ENCODE measurements around the gene TOP3A. TPM values are rescaled to one million over a fixed set of nuclear protein-coding genes. Genes with fewer than 3 reads are reported as not detected.
"Not testable (repeated sequence)": the region's sequence is repeated elsewhere in the genome, so short reads cannot be mapped to it uniquely, and the experiment has no call there.

The TOP3A gene, protein sequence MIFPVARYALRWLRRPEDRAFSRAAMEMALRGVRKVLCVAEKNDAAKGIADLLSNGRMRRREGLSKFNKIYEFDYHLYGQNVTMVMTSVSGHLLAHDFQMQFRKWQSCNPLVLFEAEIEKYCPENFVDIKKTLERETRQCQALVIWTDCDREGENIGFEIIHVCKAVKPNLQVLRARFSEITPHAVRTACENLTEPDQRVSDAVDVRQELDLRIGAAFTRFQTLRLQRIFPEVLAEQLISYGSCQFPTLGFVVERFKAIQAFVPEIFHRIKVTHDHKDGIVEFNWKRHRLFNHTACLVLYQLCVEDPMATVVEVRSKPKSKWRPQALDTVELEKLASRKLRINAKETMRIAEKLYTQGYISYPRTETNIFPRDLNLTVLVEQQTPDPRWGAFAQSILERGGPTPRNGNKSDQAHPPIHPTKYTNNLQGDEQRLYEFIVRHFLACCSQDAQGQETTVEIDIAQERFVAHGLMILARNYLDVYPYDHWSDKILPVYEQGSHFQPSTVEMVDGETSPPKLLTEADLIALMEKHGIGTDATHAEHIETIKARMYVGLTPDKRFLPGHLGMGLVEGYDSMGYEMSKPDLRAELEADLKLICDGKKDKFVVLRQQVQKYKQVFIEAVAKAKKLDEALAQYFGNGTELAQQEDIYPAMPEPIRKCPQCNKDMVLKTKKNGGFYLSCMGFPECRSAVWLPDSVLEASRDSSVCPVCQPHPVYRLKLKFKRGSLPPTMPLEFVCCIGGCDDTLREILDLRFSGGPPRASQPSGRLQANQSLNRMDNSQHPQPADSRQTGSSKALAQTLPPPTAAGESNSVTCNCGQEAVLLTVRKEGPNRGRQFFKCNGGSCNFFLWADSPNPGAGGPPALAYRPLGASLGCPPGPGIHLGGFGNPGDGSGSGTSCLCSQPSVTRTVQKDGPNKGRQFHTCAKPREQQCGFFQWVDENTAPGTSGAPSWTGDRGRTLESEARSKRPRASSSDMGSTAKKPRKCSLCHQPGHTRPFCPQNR
- polyA plus RNA-seq (ENCODE audit: insufficient read length in 10 of 10): 10 to 100 TPM; 20.5 to 37.2 (median 28.5) TPM
- long read RNA-seq, donor 1, partial matches to known transcripts: 0 of 1 reads
- long read RNA-seq, donor 1, other reads (novel, unspliced or antisense): 0 of 1 reads
- long read RNA-seq, donor 2: 0 reads
- long read RNA-seq, donor 3: 0 reads
- long read RNA-seq, donor 4: 0 reads
- long read RNA-seq, donor 5: 0 reads
- long read RNA-seq, donor 6, full-length matches to known transcripts: 1 of 1 reads
- long read RNA-seq, donor 6, partial matches to known transcripts: 0 of 1 reads
- long read RNA-seq, donor 6, other reads (novel, unspliced or antisense): 0 of 1 reads
- long read RNA-seq, donor 7, partial matches to known transcripts: 0 of 1 reads
- long read RNA-seq, donor 7, other reads (novel, unspliced or antisense): 0 of 1 reads
- long read RNA-seq, donor 8: 0 reads
- long read RNA-seq, donor 9: 0 reads

DNA sequence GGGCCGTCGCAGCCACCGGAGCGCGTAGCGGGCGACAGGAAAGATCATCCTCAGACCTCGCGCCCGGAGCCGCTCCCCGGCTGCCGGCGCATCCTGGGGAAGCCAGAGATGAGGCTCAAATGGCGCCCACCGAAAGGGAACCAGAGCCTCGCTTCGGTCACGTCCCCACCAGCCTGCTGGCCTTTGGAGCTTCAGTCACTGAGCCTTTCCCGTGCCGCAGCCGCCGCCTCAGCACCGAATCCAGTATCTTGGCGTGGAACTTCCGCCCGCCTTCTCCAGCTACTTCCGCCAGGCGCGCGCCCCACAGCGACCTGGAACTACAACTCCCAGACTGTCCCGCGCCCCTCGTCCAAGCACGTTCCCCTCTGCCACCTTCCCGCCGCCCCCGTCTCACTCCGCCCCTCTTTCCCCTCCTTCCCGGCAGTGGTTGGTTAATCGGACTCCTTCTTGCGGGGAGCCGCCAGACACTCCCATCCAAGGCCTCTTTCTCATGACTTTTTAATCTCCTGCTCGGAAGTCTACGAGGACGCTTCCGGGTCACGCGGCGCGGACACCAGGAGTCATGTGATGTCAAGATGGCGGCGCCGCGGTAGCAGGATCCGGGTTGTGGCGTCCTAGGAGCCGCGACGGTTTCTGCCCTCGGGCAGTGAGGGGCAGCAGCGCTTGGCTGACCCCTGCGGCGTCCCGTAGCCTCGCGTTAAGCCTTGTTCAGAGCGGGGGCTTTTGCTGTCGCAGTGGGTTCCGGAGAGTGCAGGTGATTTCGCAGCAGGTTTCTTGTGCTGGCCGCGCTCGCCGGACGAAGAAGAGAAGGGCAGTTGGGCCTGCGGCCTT lies at the start of gene TOP3A, which contains the start of gene SMCR8:
TOP3A (minus strand) TSS at position 264 of the 831 bp plus-strand sequence; CDS start at position 48, 216 bp downstream.
SMCR8 (plus strand) TSS at position 563 of the 831 bp plus-strand sequence. CDS start 497 bp downstream, outside the sequence.
- DNase-seq: peak; percentile 98 to 99 (median 99)

DNA sequence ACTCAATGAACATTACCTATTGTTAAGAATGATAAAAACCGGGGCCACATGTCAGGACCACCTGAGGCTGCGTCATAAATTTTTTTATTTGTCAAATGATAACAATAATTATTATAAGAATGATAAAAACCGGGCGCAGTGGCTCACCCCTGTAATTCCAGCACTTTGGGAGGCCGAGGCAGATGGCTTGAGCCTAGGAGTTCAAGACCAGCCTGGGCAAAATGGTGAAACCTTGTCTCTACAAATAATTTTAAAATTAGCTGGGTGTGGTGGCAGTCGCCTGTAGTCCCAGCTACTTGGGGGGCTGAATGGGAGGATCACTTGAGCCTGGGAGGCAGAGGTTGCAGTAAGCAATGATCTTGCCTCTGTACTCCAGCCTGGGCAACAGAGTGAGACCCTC lies 49.4 kb upstream of the TOP3A start:
- no peak for DNase-seq

DNA sequence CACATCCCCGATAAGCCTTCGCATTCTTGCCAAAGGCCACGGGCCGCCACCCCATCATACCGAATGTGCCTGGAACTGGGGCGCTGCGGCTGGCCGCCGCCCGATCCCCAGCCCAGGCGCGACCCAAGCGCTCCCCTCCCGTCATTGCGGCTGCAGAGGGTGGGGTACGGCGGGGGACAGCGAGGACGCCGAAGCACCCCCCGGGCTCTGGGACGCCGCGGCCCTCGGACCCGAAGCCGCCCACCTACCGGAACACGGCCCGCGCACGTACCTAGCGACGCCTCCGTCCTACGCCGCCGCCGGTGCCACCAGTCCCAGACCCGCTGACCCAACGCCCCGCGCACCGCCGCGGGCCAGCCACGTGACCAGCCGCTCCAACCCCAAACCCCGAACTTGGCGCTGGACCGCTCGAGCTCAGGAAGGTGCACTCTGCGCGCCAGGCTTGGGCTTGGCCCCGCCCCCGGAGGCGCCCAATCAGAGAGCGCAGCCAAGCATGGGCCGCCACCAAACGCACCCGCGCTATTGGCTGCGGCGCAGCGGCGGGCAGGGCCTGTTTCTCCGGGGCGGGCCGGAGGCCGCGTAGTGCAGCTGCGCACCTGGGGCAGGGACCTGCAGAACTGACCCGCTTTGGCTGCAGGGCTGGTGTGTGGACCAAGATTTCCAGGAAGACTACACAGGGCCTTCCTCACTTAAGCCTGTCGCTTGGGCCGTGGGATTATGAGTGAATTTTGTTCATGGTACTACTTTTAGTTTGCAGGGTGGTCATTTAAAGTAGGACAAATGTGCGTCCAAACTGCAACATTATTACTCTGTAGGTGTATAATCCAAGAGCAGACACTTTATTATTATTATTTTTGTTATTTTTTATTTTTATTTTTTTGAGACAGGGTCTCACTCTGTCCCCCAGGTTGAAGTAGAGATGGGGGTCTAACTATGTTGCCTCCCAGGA lies 48.6 kb upstream of the TOP3A start, which contains the start of gene SHMT1:
SHMT1 (minus strand) TSS at position 450 of the 949 bp plus-strand sequence. CDS start 7,569 bp downstream, outside the sequence.
- peak; percentile 90 to 97 (median 93) for DNase-seq

DNA sequence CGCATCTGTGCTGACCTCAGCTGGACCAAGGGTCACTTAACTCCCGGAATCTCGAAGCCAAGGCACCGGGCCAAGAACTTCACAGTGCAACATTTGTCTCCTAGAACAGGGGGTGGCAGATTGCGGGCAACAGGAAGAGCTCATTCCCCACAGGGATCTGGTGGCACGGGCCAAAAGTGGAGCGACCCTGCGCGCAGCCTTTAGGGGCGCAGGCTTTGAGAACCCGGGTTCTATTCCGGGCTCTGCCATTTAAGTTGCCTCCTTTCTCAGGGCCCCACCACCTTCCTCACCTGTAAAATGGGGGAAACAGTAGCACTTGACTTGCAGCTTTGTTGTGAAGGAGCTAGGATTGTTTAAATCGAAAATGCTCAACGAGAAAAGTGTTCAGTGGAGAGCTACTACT lies 47.9 kb upstream of the TOP3A start:
- DNase-seq: peak; percentile 25 to 65 (median 40)

DNA sequence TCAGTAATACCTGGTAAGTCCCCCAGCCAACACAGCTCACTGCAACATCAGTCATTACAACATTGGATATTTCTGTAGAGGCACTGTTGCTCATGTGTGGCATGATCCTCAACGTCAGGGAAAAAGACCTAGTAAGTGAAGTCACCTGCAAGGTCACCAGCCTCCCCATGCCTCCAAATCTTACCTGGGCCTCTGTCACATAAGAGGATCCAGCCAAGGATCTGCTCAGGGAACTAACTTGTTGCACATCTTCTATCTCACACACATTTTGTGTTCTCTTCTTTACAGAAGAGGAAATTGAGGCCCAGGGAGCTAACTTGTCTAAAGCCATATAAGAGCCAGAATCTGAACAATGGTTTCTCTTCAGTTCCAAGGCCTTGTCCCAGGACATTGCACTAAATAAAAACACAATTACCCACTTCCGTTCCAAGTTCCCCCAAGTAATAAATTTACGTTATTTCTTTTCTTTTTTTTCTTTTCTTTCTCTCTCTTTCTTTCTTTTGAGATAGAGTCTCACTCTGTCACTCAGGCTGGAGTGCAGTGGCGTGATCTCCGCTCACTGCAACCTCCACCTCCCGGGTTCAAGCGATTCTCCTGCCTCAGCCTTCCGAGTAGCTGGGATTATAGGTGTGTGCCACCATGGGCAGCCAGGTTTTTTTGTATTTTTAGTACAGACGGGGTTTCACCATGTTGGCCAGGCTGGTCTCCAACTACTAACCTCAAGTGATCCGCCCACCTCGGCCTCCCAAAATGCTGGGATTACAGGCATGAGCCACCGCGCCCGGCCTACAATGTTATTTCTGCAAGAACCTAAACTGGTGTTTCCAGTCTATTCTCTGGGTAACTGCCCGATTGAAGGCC lies 47.3 kb upstream of the TOP3A start:
- peak in 1 of 3 donors; percentile 48 for DNase-seq

DNA sequence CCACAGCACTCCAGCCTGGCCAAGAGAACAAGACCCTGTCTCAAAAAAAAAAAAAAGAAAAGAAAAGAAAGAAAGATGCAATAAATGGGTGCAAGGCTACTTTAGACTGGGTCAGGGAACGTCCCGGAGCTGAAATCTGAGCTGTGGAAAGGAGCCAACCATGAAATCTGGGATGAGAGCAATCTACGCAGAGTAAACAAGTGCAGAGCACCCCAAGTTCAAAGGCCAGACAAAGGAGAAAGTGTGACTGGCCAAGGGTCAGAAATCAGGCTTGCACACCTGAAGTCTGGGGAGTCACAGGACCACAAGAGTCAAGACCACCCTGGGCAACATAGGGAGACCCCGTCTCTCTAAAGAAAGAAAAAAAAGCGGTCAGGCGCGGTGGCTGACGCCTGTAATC lies 45.7 kb upstream of the TOP3A start:
- DNase-seq: no peak

DNA sequence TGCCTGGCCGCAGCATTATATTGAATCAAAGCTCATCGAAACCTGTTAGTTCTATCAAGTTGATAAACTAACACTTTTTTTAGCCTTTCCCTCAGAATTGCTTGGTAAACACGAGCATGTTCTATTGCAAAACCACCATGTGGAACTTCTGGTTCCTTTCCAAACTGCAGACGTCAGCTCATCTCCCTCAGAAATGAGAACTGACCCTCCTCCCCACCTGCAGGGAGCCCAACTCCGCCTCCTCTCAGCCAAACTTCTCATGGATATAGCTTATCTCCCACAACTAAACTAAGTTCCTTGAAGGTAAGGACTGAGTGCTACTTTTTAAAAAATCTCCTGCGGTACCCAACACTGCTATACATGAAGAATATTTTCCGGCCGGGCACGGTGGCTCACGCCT lies 41.8 kb upstream of the TOP3A start:
- DNase-seq: peak in 2 of 3 donors; percentile 21 to 45

DNA sequence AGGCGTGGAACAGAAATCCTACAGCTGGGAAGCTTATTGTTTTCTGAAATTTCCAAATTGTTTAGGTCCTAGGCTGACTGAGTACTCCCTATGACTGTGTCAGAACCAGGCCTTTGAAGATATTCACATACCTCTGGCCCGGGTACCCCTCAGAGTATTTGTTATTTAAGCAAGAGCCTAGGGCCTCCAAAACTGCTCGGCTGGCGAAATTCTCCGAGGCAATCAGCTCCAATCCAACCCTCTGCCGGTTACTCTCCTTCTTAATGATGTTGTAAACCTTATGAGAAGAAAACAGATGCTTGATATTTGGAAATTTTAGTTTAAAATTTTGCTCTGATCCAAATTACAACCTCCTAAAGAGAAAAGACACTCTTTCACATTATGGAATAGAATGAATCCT lies 38.7 kb upstream of the TOP3A start:
- no peak for DNase-seq

DNA sequence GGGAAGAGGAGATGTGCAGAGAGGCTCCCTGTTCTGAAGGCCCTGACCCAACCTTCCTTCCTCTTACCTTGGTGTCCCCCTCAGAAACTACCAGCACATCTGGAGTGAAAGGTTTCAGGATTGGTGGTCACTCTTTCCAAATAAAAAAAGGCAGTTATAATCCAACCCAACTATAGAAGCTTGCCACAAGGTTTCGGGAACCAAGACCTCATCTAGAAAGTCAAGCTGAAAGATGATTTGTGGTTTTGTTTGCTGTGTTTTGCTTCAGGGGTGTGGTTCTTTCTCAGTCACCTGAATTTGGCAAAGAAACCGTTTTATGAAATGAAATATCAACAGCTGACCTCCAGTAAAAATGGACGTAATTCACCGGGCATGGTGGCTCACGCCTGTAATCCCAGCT lies 29.2 kb upstream of the TOP3A start:
- no peak for DNase-seq

DNA sequence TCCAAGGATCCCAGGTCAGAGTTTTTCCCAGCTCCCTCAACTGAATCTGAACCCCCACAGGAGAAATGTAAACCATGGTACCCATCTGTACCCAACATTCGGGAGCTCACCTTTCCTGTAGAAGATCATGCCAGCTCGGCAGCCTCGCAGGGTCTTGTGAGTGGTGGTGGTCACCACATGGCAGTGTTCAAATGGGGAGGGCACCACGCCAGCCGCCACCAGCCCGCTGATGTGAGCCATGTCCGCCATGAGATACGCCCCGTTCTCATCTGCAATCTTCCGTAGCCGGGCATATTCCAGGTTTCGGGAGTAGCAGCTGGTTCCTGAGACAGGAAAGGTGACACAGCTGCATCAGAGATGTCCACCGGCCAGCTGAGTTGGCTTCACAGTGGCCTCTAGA lies 25.1 kb upstream of the TOP3A start:
- no peak for DNase-seq

DNA sequence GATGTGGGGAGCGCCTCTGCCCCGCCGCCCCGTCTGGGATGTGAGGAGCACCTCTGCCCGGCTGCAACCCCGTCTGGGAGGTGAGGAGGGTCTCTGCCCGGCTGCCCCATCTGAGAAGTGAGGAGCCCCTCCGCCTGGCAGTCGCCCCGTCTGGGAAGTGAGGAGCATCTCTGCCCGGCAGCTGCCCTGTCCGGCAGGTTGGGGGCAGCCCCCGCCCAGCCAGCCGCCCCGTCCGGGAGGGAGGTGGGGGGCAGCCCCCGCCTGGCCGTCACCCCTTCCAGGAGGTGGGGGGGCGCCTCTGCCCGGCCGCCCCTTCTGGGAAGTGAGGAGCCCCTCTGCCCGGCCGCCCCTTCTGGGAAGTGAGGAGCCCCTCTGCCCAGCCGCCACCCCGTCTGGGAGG lies 23.4 kb upstream of the TOP3A start:
- DNase-seq: not testable (repeated sequence)

DNA sequence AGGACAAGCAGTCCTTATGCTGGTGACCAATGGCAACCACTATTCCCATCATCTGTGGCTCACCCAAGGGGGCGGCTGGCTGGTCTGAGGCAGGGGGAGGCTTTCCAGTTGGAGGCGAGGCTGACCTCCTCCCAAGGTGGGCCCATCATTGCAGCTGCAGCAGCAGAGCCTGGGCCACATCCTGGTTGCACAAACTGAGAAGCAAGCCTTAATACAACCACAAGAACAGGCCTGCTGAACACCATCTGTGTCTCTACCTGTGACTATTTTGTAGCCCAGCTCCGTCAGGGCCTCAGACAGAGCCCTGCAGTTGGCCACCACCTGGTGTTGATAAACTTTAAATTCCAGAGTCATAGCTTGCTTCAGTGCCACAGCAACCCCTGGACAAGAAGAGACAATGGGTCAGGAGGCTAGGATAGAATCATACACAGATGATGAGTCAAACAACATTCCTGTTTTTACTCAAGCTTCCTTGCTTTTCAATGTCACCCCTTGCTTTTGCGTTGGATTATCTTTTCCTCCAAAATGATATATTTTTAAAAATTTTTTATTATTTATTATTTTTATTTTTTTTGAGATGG lies 18.2 kb upstream of the TOP3A start:
- DNase-seq: no peak

DNA sequence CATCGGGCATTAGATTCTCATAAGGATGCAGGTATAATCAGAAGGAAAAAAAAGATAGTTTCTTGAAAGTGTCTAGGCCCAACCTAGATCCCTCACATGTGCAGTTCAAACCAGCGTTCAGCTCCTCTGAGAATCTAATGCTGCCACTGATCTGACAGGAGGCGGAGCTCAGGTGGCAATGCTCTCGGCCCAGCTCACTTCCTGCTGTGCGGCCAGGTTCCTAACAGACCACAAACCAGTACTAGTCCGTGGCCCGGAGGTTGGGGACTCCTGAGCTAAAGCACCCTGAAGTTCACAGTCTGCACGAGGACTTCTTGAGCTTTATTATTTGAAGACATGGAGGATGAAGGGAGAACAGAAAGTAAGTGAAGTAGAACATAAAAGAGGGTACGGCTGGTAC lies 17.1 kb upstream of the TOP3A start:
- no peak for DNase-seq

DNA sequence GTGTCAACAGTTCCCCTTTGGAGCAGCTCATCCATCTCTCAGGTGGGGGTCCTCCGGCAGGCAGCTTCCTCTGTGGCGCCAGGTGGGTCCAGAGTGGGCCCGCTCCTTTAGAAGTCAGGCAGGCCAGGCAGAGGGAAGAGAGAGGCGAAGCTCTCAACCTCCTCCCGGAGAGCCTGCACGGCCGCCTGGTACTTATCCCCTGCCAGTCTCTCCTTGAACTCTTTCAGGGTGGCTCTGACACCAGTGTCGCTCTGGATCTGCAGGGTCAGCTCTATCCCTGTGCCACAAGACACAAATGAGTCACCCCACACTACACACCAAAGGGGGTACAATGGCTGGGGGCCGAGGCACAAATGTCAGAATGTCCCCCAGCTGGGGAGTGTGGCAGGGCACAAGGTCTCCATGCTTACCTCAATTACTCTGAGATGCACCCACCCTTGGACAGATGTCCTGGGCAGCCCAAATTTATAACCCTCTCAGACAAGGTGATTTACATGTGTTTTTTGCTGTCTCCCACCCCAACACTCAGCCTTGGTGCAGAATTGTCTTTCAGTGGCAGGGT lies 13.9 kb upstream of the TOP3A start:
- DNase-seq: no peak

DNA sequence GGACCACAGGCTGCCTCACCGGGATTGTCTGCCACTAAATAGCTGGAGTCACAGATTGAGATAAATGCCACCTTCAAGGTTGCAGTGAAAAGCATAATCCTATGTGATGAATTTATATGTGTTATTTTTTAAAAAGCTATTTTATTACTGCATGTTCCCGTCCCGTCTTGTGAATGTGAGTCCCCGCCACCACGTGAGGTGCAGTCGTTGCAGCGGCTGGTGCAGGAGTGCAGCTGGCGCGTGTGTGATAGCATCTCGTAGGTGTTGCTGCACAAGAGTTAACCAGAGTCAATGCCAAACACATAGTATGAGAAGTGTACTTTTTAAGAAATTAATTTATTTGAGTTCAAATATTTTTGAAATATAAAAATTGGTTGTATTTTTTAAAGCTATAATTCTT lies 12.8 kb upstream of the TOP3A start:
- DNase-seq: no peak

DNA sequence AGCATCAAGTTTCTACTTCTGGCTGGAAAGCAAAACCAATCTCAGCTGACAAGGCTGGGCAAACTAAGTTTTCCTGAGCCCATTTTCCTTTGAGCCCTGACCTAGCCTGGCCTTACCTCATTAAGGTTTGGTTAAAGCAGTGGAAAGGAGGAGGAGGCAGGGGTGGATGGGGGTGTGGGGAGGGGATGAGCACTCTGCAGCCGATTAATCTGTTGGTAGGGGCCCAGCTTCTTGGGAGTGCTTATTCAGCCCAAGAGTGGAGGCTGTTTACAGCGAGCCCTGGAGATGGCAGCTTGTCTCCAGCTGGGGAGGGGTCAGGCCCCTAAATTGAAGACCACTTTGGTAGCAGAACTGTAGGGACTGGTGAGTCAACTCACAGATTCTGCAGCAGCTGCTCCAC lies 12.3 kb upstream of the TOP3A start:
- DNase-seq: no peak

DNA sequence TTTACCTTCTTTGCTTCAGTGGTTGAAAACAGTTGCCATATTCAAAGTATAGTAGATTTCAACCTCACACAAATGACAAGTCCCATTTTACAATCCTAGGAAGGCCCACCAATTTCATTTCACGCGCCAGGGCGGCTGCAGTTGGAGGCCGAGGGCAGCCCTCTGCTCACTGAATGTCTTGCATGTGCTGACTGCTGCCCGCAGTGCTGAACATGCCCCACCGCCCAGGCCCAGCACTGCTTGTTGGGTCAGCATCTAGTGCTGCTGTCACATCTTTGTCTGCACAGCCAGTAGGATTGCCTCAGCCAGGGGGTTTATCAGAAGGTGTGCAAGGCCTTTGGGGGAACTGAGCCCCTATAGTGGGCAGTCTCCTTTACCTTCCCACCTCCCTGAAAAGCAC lies 11.8 kb upstream of the TOP3A start:
- DNase-seq: no peak
